ENCODE measurements around the gene ISY1.

DNA sequence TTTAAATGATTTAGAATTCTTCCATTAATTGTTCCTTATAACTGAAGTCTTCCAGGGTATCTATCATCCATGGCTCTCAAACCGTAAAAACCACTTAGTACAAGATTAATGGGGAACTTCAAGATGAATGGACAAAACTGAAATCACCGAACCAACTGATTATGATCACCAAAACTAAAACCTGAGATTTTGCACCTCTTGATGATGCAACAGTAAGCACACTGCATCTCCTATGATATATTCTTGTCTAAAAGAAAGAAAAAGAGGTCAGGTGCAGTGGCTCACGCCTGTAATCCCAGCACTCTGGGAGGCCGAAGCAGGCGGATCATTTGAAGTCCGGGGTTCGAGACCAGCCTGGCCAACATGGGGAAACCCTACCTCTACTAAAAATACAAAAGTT is 3.6 kb upstream of the ISY1 start:
- no peak for TF ChIP-seq POLR2AphosphoS5 (IDR thresholded peaks at IDR 0.05; ENCODE audit: low read depth)
- TF ChIP-seq, protein P1, sequence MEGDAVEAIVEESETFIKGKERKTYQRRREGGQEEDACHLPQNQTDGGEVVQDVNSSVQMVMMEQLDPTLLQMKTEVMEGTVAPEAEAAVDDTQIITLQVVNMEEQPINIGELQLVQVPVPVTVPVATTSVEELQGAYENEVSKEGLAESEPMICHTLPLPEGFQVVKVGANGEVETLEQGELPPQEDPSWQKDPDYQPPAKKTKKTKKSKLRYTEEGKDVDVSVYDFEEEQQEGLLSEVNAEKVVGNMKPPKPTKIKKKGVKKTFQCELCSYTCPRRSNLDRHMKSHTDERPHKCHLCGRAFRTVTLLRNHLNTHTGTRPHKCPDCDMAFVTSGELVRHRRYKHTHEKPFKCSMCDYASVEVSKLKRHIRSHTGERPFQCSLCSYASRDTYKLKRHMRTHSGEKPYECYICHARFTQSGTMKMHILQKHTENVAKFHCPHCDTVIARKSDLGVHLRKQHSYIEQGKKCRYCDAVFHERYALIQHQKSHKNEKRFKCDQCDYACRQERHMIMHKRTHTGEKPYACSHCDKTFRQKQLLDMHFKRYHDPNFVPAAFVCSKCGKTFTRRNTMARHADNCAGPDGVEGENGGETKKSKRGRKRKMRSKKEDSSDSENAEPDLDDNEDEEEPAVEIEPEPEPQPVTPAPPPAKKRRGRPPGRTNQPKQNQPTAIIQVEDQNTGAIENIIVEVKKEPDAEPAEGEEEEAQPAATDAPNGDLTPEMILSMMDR (IDR thresholded peaks at IDR 0.05; ENCODE audit: insufficient read depth, low read length) = no peak

All from HL-60 (cell line).